Measurements from ENCODE around the gene INO80. TPM values are rescaled to one million over a fixed set of nuclear protein-coding genes. Genes with fewer than 3 reads are reported as not detected.
A peak's percentile ranks its signal among the peaks of the same experiment; 100 is the strongest.

INO80 gene
- total and polyA plus RNA-seq, 2 donors (not counting 3 experiments of a cell fraction or from before 2014, with no cell fraction given), result 5.7 to 29.1 TPM

DNA sequence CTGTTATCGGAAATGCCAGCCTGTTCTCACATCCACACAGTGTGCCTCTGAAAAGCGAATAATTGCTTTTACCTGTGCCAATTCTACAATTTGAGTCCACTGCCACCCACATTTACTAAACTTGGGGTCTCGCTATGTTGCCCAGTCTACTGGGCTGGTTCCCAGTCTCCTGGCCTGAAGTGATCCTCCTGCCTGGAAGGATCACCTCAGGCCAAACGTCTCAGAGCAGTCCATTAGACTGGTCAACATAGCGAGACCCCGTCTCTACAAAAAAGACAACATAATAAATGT lies 827 bp upstream of the INO80 start:
- peak overlapping the region; percentile 96 for H3K27ac ChIP-seq (ENCODE audit: insufficient read depth, low read depth, low read length)
- H2AFZ ChIP-seq (ENCODE audit: low read depth, low read length), result peak overlapping the region; percentile 87
- ChIA-PET POLR2A (interaction anchor here (0.7 to 1.5 kb wide), 3 partner anchors 13 to 186 kb away, joined by 3 to 5 read pairs (median 4); no protein-coding TSS in a partner anchor), CTCF (interaction anchor here (1.0 kb wide), 1 partner anchor 211 kb away, joined by 3 read pairs; no protein-coding TSS in a partner anchor)
- H3K36me3 ChIP-seq (ENCODE audit: control insufficient read depth in 2 of 2, extremely low read depth in 1 of 2, insufficient read depth in 2 of 2, low read length in 2 of 2), result no peaks in the 10 kb centered on the region
- dilution Hi-C loops (cut with MboI; ENCODE audit: extremely low pct_ligation_motif_present, low sequenced_read_pairs), result no loop called here
- no peak for FAIRE-seq
- BruUV-seq (replicated peaks), result no TSS peak
- H3K79me2 ChIP-seq (ENCODE audit: control insufficient read depth, insufficient read depth, low read length), result peaks cover 38% of the 10 kb centered on the region
- H3K9me1 ChIP-seq (replicated peaks; ENCODE audit: control insufficient read depth, extremely low read depth, insufficient read depth, low read length), result no peaks in the 10 kb centered on the region
- H3K4me1 ChIP-seq (ENCODE audit: control insufficient read depth, extremely low read depth, insufficient read depth, low read length), result peaks cover 11% of the 10 kb centered on the region
- DNase-seq (ENCODE audit: low read depth, low spot score), result no peak
- H3K9me3 ChIP-seq (replicated peaks; ENCODE audit: control insufficient read depth, insufficient read depth, low read length), result no peaks in the 10 kb centered on the region
- H3K27me3 ChIP-seq (ENCODE audit: control insufficient read depth in 2 of 2, insufficient read depth in 2 of 2, low read length in 2 of 2), result peaks cover 0 to 3% of the 10 kb centered on the region in 2 experiments
- peak overlapping the region; percentile 99 for H3K9ac ChIP-seq (replicated peaks; ENCODE audit: extremely low read depth, insufficient read depth, low read length)
- intact Hi-C loops (cut with micrococcal nuclease), result loop anchor here (1.0 to 10.0 kb wide), 4 partner anchors 13 to 211 kb away; partner anchors contain the start of gene CHP1
- H3K4me3 ChIP-seq (replicated peaks in 1 of 3; ENCODE audit: insufficient read depth in 1 of 3, low read depth in 1 of 3, low read length in 3 of 3), result peak overlapping the region; percentile 77 to 95 (median 89)
- peak overlapping the region; percentile 68 for H3K4me2 ChIP-seq (ENCODE audit: insufficient read depth, low read length)
- no peak for TF ChIP-seq POLR2A (IDR thresholded peaks at IDR 0.05; ENCODE audit: low read depth, low read length)
- H4K20me1 ChIP-seq (replicated peaks; ENCODE audit: control insufficient read depth, extremely low read depth, insufficient read depth, low read length), result no peaks in the 10 kb centered on the region

DNA sequence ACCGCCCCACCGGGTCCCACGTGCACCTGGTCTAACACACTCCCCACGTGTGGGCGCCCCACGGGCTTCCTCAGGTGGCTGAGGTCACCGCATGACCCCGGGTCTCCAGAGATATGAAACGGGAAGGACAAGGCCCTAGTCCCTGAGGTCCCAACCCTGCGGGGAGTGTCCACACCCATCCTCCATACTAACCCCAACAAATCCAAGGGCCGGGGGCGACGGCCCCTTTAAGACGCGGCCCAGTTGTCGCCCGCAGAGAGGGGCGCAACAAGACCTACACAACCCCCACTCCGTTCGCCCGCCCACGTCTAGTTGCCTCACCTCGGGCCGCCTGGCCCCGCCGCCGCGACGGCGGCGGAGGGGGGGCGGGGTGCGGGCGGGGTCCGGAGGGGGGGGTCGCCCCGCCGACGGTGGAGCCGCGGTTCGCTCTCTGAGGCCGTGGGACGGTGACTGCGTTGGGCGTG lies 396 bp downstream of the INO80 start:
- H3K27ac ChIP-seq (ENCODE audit: insufficient read depth, low read depth, low read length), result peak overlapping the region; percentile 96
- DNase-seq (ENCODE audit: low read depth, low spot score) (peak; percentile 51), FAIRE-seq (no peak)
- intact Hi-C loops (cut with micrococcal nuclease) (loop anchor here (1.0 to 10.0 kb wide), 6 partner anchors 11 to 217 kb away; partner anchors contain the start of genes CHP1, NUSAP1 and OIP5), dilution Hi-C loops (cut with MboI; ENCODE audit: extremely low pct_ligation_motif_present, low sequenced_read_pairs) (no loop called here)
- TF ChIP-seq EZH2 (IDR thresholded peaks at IDR 0.05; ENCODE audit: borderline replicate concordance, low read depth, low read length, severe bottlenecking) (no peak), MYC (IDR thresholded peaks at IDR 0.05; ENCODE audit: low read depth, low read length) (peak; percentile 84), GATA2 (IDR thresholded peaks at IDR 0.05; ENCODE audit: insufficient read depth, insufficient read length, low read depth, low read length) (no peak), POLR2AphosphoS5 (IDR thresholded peaks at IDR 0.05; ENCODE audit: insufficient read depth, low read depth, low read length) (no peak), JUN (IDR thresholded peaks at IDR 0.05; ENCODE audit: borderline replicate concordance, insufficient read depth, insufficient read length, low read depth) (no peak), FOS (IDR thresholded peaks at IDR 0.05; ENCODE audit: borderline replicate concordance, insufficient read depth, low read length) (no peak)
- TF ChIP-seq, protein P1, sequence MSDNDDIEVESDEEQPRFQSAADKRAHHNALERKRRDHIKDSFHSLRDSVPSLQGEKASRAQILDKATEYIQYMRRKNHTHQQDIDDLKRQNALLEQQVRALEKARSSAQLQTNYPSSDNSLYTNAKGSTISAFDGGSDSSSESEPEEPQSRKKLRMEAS (IDR thresholded peaks at IDR 0.05; ENCODE audit: insufficient read depth, insufficient read length), result peak; percentile 82
- TF ChIP-seq, protein P2, sequence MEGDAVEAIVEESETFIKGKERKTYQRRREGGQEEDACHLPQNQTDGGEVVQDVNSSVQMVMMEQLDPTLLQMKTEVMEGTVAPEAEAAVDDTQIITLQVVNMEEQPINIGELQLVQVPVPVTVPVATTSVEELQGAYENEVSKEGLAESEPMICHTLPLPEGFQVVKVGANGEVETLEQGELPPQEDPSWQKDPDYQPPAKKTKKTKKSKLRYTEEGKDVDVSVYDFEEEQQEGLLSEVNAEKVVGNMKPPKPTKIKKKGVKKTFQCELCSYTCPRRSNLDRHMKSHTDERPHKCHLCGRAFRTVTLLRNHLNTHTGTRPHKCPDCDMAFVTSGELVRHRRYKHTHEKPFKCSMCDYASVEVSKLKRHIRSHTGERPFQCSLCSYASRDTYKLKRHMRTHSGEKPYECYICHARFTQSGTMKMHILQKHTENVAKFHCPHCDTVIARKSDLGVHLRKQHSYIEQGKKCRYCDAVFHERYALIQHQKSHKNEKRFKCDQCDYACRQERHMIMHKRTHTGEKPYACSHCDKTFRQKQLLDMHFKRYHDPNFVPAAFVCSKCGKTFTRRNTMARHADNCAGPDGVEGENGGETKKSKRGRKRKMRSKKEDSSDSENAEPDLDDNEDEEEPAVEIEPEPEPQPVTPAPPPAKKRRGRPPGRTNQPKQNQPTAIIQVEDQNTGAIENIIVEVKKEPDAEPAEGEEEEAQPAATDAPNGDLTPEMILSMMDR (IDR thresholded peaks at IDR 0.05; ENCODE audit: extremely low read depth in 1 of 2, insufficient read depth in 1 of 2, low read depth in 1 of 2, low read length in 2 of 2), result no peak
- H3K36me3 ChIP-seq (ENCODE audit: control insufficient read depth in 2 of 2, extremely low read depth in 1 of 2, insufficient read depth in 2 of 2, low read length in 2 of 2), result no peaks in the 10 kb centered on the region
- peaks cover 11% of the 10 kb centered on the region for H3K4me1 ChIP-seq (ENCODE audit: control insufficient read depth, extremely low read depth, insufficient read depth, low read length)
- no peaks in the 10 kb centered on the region for H3K9me1 ChIP-seq (replicated peaks; ENCODE audit: control insufficient read depth, extremely low read depth, insufficient read depth, low read length)
- CTCF ChIA-PET, result interaction anchor here (0.6 to 1.3 kb wide), 7 partner anchors 10 to 211 kb away, joined by 3 to 5 read pairs (median 3); no protein-coding TSS in a partner anchor
- peaks cover 49% of the 10 kb centered on the region for H3K79me2 ChIP-seq (ENCODE audit: control insufficient read depth, insufficient read depth, low read length)
- peak overlapping the region; percentile 89 to 95 (median 90) for H3K4me3 ChIP-seq (replicated peaks in 1 of 3; ENCODE audit: insufficient read depth in 1 of 3, low read depth in 1 of 3, low read length in 3 of 3)
- BruUV-seq (replicated peaks), result no TSS peak
- H3K9ac ChIP-seq (replicated peaks; ENCODE audit: extremely low read depth, insufficient read depth, low read length), result peak overlapping the region; percentile 99
- peak overlapping the region; percentile 56 for H2AFZ ChIP-seq (ENCODE audit: low read depth, low read length)
- H3K4me2 ChIP-seq (ENCODE audit: insufficient read depth, low read length), result peak overlapping the region; percentile 76
- POLR2A ChIA-PET, result interaction anchor here (0.6 to 1.5 kb wide), 4 partner anchors 11 to 210 kb away, joined by 3 to 5 read pairs (median 4); no protein-coding TSS in a partner anchor
- H4K20me1 ChIP-seq (replicated peaks; ENCODE audit: control insufficient read depth, extremely low read depth, insufficient read depth, low read length), result no peaks in the 10 kb centered on the region
- H3K9me3 ChIP-seq (replicated peaks; ENCODE audit: control insufficient read depth, insufficient read depth, low read length), result no peaks in the 10 kb centered on the region
- no peaks in the 10 kb centered on the region for H3K27me3 ChIP-seq (ENCODE audit: control insufficient read depth in 2 of 2, insufficient read depth in 2 of 2, low read length in 2 of 2)

All from endothelial cell of umbilical vein (primary cell).